HG02884 (cell line): ENCODE data around the gene KRTAP5-11.
"Not testable (repeated sequence)": the region's sequence is repeated elsewhere in the genome, so short reads cannot be mapped to it uniquely, and the experiment has no call there.

Source experiments
- ATAC-seq: cut with Tn5 transposase; IDR thresholded peaks from one replicate; pipeline ENCODE4 v1.9.1; 2021; ENCODE audit warnings: mild to moderate bottlenecking, moderate library complexity; ENCODE audit not compliant: unreplicated experiment

Gene KRTAP5-11

DNA sequence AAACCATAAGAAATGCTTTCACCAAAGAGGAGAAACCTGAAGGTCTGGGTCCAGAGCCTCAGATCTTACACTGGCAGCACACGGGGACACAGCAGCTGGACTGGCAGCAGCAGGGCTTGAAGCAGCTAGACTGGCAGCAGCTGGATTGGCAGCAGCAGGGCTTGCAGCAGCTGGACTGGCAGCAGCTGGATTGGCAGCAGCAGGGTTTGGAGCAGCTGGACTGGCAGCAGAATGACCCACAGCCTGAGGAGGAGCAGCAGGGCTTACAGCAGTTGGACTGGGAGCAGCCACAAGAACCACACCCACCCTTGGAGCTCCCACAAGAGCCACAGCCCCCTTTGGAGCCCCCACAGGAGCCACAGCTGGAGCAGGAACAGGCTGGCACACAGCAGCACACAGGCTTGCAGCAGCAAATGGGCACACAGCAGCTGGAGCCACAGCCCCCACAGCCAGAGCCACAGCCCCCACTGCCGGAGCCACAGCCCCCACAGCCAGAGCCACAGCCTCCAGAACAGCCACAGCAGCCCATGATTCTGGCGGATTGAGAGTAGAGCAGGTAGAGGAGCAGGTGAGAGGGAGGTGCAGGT lies at the start of gene KRTAP5-11:
KRTAP5-11 (minus strand) TSS at position 567 of the 587 bp plus-strand sequence; CDS start at position 529, 38 bp downstream.
- no peak for ATAC-seq

- ATAC-seq: not testable (repeated sequence)
Observed at GRCh38 chr11:71631551-71631950, 48.9 kb upstream of the KRTAP5-11 start.

DNA sequence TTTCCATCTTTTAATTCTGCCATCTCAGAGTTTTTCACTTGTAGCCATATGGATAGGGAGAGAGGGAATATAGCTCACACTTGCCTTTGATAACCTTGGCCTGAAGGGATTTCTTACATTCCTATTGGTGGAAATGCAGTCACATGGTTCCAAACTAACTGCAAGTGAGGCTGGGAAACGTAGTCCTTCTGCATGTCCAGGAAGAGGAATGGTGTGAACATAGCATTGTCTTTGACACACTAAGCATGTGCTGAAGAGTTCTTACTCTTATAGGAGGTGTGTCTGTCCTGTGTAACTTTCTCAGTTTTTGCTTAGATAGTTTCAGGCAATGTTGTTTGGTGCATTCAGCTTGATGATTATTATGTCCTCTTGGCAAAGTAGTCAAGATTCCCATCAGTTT lies 47.4 kb upstream of the KRTAP5-11 start:
- ATAC-seq: not testable (repeated sequence)

DNA sequence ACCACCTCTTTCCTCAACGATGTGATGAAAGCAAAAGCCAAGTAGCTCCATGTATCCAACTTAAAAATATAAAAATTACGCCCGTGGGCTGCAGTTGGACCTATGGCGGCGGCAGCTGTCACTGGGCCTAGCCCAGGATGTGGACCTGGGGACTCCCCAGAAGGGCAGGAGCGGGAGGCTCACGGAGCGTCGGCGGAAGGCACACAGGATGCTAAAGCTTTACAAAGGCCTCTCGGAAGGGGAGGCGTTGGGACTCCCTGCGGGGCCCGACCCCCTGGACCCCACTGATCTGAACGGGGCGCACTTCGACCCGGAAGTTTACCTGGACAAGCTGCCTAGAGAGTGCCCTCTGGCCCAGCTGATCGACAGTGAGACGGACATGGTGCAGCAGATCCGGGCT lies 46.3 kb upstream of the KRTAP5-11 start:
- not testable (repeated sequence) for ATAC-seq

GRCh38 chr11:71623226-71623625 lies 40.6 kb upstream of the KRTAP5-11 start:
- ATAC-seq: not testable (repeated sequence)

DNA sequence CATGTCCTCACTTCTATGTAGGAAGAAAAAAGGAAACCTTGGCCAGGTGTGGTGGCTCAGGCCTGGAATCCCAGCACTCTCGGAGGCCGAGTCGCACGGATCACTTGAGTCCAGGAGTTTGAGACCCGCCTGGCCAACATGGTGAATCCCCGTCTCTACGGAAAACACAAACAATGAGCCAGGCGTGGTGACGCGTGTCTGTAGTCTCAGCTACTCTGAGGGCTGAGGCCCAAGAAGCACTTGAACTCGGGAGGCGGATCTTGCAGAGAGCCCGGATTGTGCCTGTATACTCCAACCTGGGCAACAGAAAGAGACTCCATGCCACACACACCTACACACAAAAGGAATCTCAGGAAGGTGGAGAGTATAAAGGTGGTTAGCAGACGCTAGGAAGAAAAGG lies 39.9 kb upstream of the KRTAP5-11 start:
- not testable (repeated sequence) for ATAC-seq

DNA sequence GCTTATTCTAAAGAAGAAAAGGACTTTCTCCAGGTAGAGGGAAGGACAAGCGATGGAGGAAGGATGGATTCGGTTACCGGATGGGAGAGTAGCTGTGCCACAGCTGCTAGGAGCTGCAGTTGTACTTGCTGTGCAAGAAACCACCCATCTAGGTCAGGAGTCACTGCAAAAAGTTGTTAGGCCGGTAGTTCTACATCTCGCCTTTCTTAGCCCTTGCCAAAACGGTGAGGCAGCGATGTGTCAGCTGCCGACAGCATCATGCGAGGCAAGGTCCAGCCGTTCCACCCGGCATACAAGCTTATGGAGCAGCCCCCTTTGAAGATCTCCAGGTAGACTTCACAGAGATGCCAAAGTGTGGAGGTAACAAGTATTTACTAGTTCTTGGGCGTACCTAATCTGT lies 32.3 kb upstream of the KRTAP5-11 start:
- not testable (repeated sequence) for ATAC-seq

DNA sequence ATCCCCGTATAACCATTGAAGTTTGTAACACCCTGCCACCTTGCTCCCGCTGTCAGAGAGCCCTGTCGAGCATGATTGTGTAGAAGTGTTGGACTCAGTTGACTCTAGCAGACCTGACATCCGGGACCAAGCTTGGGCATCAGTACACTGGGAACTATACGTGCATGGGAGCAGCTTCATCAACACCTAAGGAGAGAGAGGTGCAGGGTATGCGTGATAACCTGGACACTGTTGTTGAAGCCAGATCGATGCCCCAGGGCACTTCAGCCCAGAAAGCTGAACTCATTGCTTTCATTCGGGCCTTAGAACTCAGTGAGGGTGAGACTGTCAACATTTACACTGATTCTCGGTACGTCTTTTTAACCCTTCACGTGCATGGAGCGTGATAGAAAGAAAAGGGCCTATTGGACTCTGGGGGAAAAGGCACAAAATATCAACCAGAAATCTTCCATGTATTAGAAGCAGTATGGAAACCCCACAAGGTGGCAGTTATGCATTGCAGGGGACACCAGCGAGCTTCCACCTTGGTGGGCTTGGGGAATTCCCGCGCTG lies 31.8 kb upstream of the KRTAP5-11 start:
- ATAC-seq: not testable (repeated sequence)

GRCh38 chr11:71613931-71614330 lies 31.3 kb upstream of the KRTAP5-11 start:
- ATAC-seq: not testable (repeated sequence)

GRCh38 chr11:71611218-71611910 lies 28.7 kb upstream of the KRTAP5-11 start:
- not testable (repeated sequence) for ATAC-seq

GRCh38 chr11:71608272-71608671 lies 25.6 kb upstream of the KRTAP5-11 start:
- ATAC-seq: not testable (repeated sequence)

GRCh38 chr11:71607520-71608216 lies 25.0 kb upstream of the KRTAP5-11 start:
- not testable (repeated sequence) for ATAC-seq

- ATAC-seq: not testable (repeated sequence)
Observed at GRCh38 chr11:71606853-71607519, 24.3 kb upstream of the KRTAP5-11 start.

- ATAC-seq: not testable (repeated sequence)
Observed at GRCh38 chr11:71604798-71605488, 22.3 kb upstream of the KRTAP5-11 start.

DNA sequence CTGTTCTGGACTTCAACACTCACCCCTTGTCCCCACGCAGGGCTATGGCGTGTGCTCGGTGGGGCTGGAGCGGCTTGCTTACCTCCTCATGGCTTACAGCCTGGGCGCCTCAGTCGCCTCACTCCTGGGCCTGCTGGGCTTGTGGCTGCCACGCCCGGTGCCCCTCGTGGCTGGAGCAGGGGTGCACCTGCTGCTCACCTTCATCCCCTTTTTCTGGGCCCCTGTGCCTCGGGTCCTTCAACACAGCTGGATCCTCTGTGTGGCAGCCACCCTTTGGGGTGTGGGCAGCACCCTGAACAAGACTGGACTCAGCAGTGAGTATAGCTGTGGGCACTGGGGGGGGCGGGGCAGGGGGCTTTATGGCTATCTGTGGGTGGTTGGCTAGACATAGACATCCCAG lies 20.5 kb upstream of the KRTAP5-11 start:
- not testable (repeated sequence) for ATAC-seq

GRCh38 chr11:71589546-71589920 lies 6.9 kb upstream of the KRTAP5-11 start:
- not testable (repeated sequence) for ATAC-seq

GRCh38 chr11:71588822-71589545 lies 6.3 kb upstream of the KRTAP5-11 start:
- not testable (repeated sequence) for ATAC-seq

- not testable (repeated sequence) for ATAC-seq
Observed at GRCh38 chr11:71588314-71588713, 5.6 kb upstream of the KRTAP5-11 start.

DNA sequence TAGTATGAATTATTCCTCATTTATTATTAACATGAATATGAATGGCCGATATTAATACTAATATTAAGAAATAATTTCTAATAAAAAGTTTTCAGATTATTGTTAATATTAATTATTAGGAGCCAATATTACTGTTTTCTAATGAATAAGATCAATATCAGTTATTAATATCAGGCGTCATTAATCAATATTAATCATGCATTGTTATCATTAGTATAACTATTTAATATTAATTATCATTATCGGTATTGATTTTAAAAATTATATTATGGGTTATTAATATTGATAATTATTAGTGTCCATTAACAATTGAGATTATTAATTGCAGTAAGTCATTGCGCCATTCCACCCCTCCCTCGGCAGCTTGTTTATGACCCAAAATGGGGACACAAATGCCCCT lies 3.0 kb upstream of the KRTAP5-11 start:
- not testable (repeated sequence) for ATAC-seq

DNA sequence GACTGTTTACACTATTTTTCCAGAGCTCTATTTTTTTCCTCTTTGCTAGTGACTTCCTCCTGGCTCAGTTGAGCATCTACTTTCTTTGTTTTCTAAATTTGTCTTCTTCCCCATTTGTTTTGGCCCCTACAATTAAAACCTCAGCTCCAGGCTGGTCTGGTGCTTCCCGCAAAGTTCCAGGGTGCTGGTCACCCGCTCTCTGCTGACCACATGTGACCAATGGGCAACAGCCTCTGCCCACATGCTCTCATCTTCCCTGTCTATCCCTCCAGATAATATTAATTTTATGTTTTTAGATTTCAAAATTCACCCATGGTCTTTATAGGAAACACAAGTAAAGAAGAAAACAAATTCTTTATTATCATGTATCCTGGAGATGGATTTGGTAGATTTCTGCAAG lies 294 bp upstream of the KRTAP5-11 start:
- not testable (repeated sequence) for ATAC-seq
